K562 (cell line): Measurements from ENCODE around the gene SUB1. TPM values are rescaled to one million over a fixed set of nuclear protein-coding genes. Genes with fewer than 3 reads are reported as not detected.

ENCODE experiments used
- CHD7 ChIP-seq: fragments of 200-600 bp; sonication (generic); IDR thresholded peaks from one replicate; pipeline ENCODE4 v1.6.1; 2012; ENCODE audit warnings: mild to moderate bottlenecking, low read depth, low read length, inconsistent platforms
- CTBP1 ChIP-seq: fragments of 450-650 bp; IDR thresholded peaks from 2 replicates; pipeline ENCODE4 v1.6.1; 2016; ENCODE audit warnings: borderline replicate concordance
- KAT2B ChIP-seq: IDR thresholded peaks from one replicate; pipeline ENCODE4 v1.6.1; 2012; ENCODE audit warnings: low read depth, mild to moderate bottlenecking, control low read depth, inconsistent platforms, low read length, moderate library complexity
- NCOR1 ChIP-seq: fragments of 450-650 bp; IDR thresholded peaks from 2 replicates; pipeline ENCODE4 v1.6.1; 2016; ENCODE audit warnings: mild to moderate bottlenecking, moderate library complexity
- RAD21 ChIP-seq, 2 experiments: fragments of 250-450 bp in 1 of 2; fragments of 450-650 bp in 1 of 2; sonication (Bioruptor Pico) in 1 of 2; formaldehyde crosslinking in 1 of 2; IDR thresholded peaks in 1 of 2; conservative IDR thresholded peaks in 1 of 2; 2 replicates each; pipeline versions ENCODE4 v1.4.0 to v1.8.0; 2020 to 2022; ENCODE audit warnings: mild to moderate bottlenecking in 2 of 2, moderate library complexity in 1 of 2
- SIRT6 ChIP-seq: IDR thresholded peaks from one replicate; pipeline ENCODE4 v1.6.1; 2012; ENCODE audit warnings: low read depth, mild to moderate bottlenecking, control low read depth, inconsistent platforms, low read length, moderate library complexity
- TEAD2 ChIP-seq: fragments of 450-650 bp; IDR thresholded peaks from 2 replicates; pipeline ENCODE4 v1.6.1; 2016; ENCODE audit warnings: missing genetic modification characterization, control low read depth, missing compliant biosample characterization
- ZBTB8A ChIP-seq: fragments of 450-650 bp; IDR thresholded peaks from 2 replicates; pipeline ENCODE4 v1.6.1; 2018; ENCODE audit warnings: mild to moderate bottlenecking, moderate library complexity; ENCODE audit not compliant: partially characterized antibody
- ZC3H4 ChIP-seq: sonication (generic); formaldehyde crosslinking; IDR thresholded peaks from 2 replicates; pipeline ENCODE4 v1.9.0; 2021; ENCODE audit warnings: missing genetic modification reagents, borderline replicate concordance
- polyA plus RNA-seq, 8 experiments: library from polyadenylated mRNA; depleted of rRNA in 4 of 8; stranded (reverse) in 5 of 8; unstranded in 3 of 8; fragments of >200 nt; fragmentation: Nextera tagmentation in 2 of 8; fragmentation: Illumina TruSeq in 1 of 8; extraction: Ambion mirVana in 2 of 8; extraction: Trizol in 1 of 8; gene quantifications; 2 replicates each; pipeline versions ENCODE4 v1.2.1 to v1.2.3, GENCODE V29; 2011 to 2014; ENCODE audit warnings: inconsistent platforms in 1 of 8, missing spikeins in 1 of 8
- total RNA-seq, 7 experiments: library from RNA; depleted of rRNA in 6 of 7; stranded (reverse); fragments of >200 nt in 6 of 7; fragmentation: Illumina TruSeq in 2 of 7; extraction: Trizol in 2 of 7; gene quantifications; 2 replicates each; pipeline versions ENCODE4 v1.2.1 to v1.2.3, GENCODE V29; 2011 to 2021; ENCODE audit warnings: low replicate concordance in 1 of 7
- TF ChIP-seq, protein P1 (sequence below): sonication (generic); formaldehyde crosslinking; IDR thresholded peaks from 2 replicates; pipeline ENCODE4 v1.8.1; 2023; ENCODE audit warnings: mild to moderate bottlenecking, missing genetic modification reagents

Gene SUB1
- total and polyA plus RNA-seq, 9 of the 15 experiments (the other 6 are each of a cell fraction or from before 2014, with no cell fraction given), result 336 to 1,031 (median 700) TPM

GRCh38 chr5:32562056-32562455 lies 23.3 kb upstream of the SUB1 start (continued):
- TF ChIP-seq CHD7 (no peak), TEAD2 (tag) (0 out of 2 replicates have a peak, but pooled peaks have one; percentile 46), ZBTB8A (no peak), KAT2B (no peak), ZC3H4 (CRISPR knock-in tag) (no peak), RAD21 (CRISPR knock-in tag; conservative IDR thresholded peaks at IDR 0.05 in 1 of 2, IDR thresholded peaks at IDR 0.05 in 1 of 2) (no peak), NCOR1 (no peak), CTBP1 (no peak), SIRT6 (no peak)
- TF ChIP-seq, protein P1, sequence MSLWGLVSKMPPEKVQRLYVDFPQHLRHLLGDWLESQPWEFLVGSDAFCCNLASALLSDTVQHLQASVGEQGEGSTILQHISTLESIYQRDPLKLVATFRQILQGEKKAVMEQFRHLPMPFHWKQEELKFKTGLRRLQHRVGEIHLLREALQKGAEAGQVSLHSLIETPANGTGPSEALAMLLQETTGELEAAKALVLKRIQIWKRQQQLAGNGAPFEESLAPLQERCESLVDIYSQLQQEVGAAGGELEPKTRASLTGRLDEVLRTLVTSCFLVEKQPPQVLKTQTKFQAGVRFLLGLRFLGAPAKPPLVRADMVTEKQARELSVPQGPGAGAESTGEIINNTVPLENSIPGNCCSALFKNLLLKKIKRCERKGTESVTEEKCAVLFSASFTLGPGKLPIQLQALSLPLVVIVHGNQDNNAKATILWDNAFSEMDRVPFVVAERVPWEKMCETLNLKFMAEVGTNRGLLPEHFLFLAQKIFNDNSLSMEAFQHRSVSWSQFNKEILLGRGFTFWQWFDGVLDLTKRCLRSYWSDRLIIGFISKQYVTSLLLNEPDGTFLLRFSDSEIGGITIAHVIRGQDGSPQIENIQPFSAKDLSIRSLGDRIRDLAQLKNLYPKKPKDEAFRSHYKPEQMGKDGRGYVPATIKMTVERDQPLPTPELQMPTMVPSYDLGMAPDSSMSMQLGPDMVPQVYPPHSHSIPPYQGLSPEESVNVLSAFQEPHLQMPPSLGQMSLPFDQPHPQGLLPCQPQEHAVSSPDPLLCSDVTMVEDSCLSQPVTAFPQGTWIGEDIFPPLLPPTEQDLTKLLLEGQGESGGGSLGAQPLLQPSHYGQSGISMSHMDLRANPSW (CRISPR knock-in tag), result no peak
